ENCODE data around the gene SCARB1.
"Not testable (repeated sequence)": the region's sequence is repeated elsewhere in the genome, so short reads cannot be mapped to it uniquely, and the experiment has no call there.

- TF ChIP-seq CTCF, POLR2A (IDR thresholded peaks at IDR 0.05): not testable (repeated sequence)
Measured at GRCh38 chr12:124887766-124888165, 24.1 kb upstream of the SCARB1 start.

Measured in body of pancreas (tissue), 4 donors.